Neural cell (in vitro differentiated cells): Measurements from ENCODE around the gene IAPP. TPM values are rescaled to one million over a fixed set of nuclear protein-coding genes. Genes with fewer than 3 reads are reported as not detected.

Experiments used
- H2AFZ ChIP-seq: fragments of 200-600, 300-800 bp; sonication (generic), shearing (Covaris generic); 2 replicates; pipeline ENCODE4 v1.6.0; 2014; ENCODE audit warnings: low read depth, mild to moderate bottlenecking, antibody characterized with exemption, low read length, moderate library complexity
- H3F3A ChIP-seq: fragments of 200-600 bp; shearing (Covaris generic); 2 replicates; pipeline ENCODE4 v1.6.1; 2016; ENCODE audit warnings: mild to moderate bottlenecking, moderate library complexity, mixed read lengths, antibody characterized with exemption, low read length; ENCODE audit not compliant: insufficient read depth, poor library complexity, severe bottlenecking
- H3K27ac ChIP-seq: fragments of 200-600, 300-800 bp; sonication (generic), shearing (Covaris generic); 2 replicates; pipeline ENCODE4 v1.5.1; 2014; ENCODE audit warnings: mild to moderate bottlenecking, low read length, moderate library complexity
- H3K27me3 ChIP-seq: fragments of 300-800, 200-600 bp; sonication (generic), shearing (Covaris generic); 2 replicates; pipeline ENCODE4 v1.6.0; 2014; ENCODE audit warnings: mild to moderate bottlenecking, low read depth, low read length, moderate library complexity; ENCODE audit not compliant: insufficient read depth
- H3K36me3 ChIP-seq: fragments of 300-800, 200-600 bp; sonication (generic), shearing (Covaris generic); 2 replicates; pipeline ENCODE4 v1.5.1; 2014; ENCODE audit warnings: mild to moderate bottlenecking, antibody characterized with exemption, low read length, moderate library complexity; ENCODE audit not compliant: insufficient read depth
- H3K4me2 ChIP-seq: fragments of 300-800, 200-600 bp; sonication (generic), shearing (Covaris generic); 2 replicates; pipeline ENCODE4 v1.6.0; 2014; ENCODE audit warnings: mild to moderate bottlenecking, low read length
- H3K4me3 ChIP-seq: fragments of 300-800, 200-600 bp; sonication (generic), shearing (Covaris generic); 2 replicates; pipeline ENCODE4 v1.5.1; 2014; ENCODE audit warnings: mild to moderate bottlenecking, low read length, moderate library complexity
- H3K79me2 ChIP-seq: fragments of 200-600 bp; shearing (Covaris generic); replicated peaks from 2 replicates; pipeline ENCODE4 v1.6.0; 2014; ENCODE audit warnings: mild to moderate bottlenecking, low read length, moderate library complexity; ENCODE audit not compliant: insufficient read depth
- H3K9ac ChIP-seq: fragments of 300-800, 200-600 bp; sonication (generic), shearing (Covaris generic); 2 replicates; pipeline ENCODE4 v1.6.1; 2016; ENCODE audit warnings: mild to moderate bottlenecking, low read length, mixed read lengths
- H3K9me2 ChIP-seq: fragments of 200-600 bp; shearing (Covaris generic); 2 replicates; pipeline ENCODE4 v1.6.1; 2016; ENCODE audit warnings: mild to moderate bottlenecking, low read length, mixed read lengths; ENCODE audit not compliant: insufficient read depth
- H3K9me3 ChIP-seq: fragments of 200-600, 300-800 bp; sonication (generic), shearing (Covaris generic); 2 replicates; pipeline ENCODE4 v1.6.1; 2016; ENCODE audit warnings: mild to moderate bottlenecking, mixed run types, low read length, moderate library complexity, mixed read lengths
- H4K20me1 ChIP-seq: fragments of 200-600 bp; shearing (Covaris generic); 2 replicates; pipeline ENCODE4 v1.6.1; 2016; ENCODE audit warnings: mild to moderate bottlenecking, mixed run types; ENCODE audit not compliant: insufficient read depth
- CTCF ChIP-seq: fragments of 450-650 bp; IDR thresholded peaks from 2 replicates; pipeline ENCODE4 v1.5.1; 2014; ENCODE audit warnings: antibody characterized with exemption, mild to moderate bottlenecking, moderate library complexity; ENCODE audit not compliant: poor library complexity, severe bottlenecking
- EP300 ChIP-seq: fragments of 450-650 bp; conservative IDR thresholded peaks from 2 replicates; pipeline ENCODE4 v1.6.1; 2014; ENCODE audit warnings: antibody characterized with exemption, mild to moderate bottlenecking, moderate library complexity; ENCODE audit not compliant: poor library complexity, severe bottlenecking
- EZH2 ChIP-seq: fragments of 200-600, 300-800 bp; shearing (Covaris generic), sonication (generic); IDR thresholded peaks from 2 replicates; pipeline ENCODE4 v1.6.1; 2014; ENCODE audit warnings: antibody characterized with exemption, low read length, borderline replicate concordance, mild to moderate bottlenecking; ENCODE audit not compliant: insufficient read depth, poor library complexity, severe bottlenecking
- MXI1 ChIP-seq: fragments of 450-650 bp; conservative IDR thresholded peaks from 2 replicates; pipeline ENCODE4 v1.6.1; 2014; ENCODE audit warnings: antibody characterized with exemption, mild to moderate bottlenecking; ENCODE audit not compliant: poor library complexity, severe bottlenecking
- POLR2AphosphoS5 ChIP-seq: IDR thresholded peaks from 2 replicates; pipeline ENCODE4 v1.6.1; 2012
- RAD21 ChIP-seq: fragments of 450-650 bp; conservative IDR thresholded peaks from 2 replicates; pipeline ENCODE4 v1.6.1; 2014; ENCODE audit warnings: antibody characterized with exemption, mild to moderate bottlenecking, moderate library complexity
- REST ChIP-seq: IDR thresholded peaks from 2 replicates; pipeline ENCODE4 v1.6.1; 2012; ENCODE audit warnings: borderline replicate concordance
- SMC3 ChIP-seq: fragments of 450-650 bp; conservative IDR thresholded peaks from 2 replicates; pipeline ENCODE4 v1.6.1; 2014; ENCODE audit warnings: antibody characterized with exemption, mild to moderate bottlenecking, moderate library complexity; ENCODE audit not compliant: poor library complexity
- TAF1 ChIP-seq: IDR thresholded peaks from 2 replicates; pipeline ENCODE4 v1.6.1; 2012; ENCODE audit warnings: low read depth
- polyA plus RNA-seq: library from polyadenylated mRNA; depleted of rRNA; stranded (reverse); fragments of >200 nt; gene quantifications from 2 replicates; pipeline ENCODE4 v1.2.3, GENCODE V29; 2014

The IAPP gene
- polyA plus RNA-seq, 1 donor from 2014 or later: not detected

- Histone ChIP-seq H3K79me2 (no peaks in the 10 kb centered on the region), H3K4me2 (no peak overlapping the region), H3K27ac (no peak overlapping the region), H3K27me3 (no peaks in the 10 kb centered on the region), H4K20me1 (no peaks in the 10 kb centered on the region), H3F3A (no peaks in the 10 kb centered on the region), H3K9ac (no peak overlapping the region), H3K9me2 (no peaks in the 10 kb centered on the region), H3K4me3 (no peak overlapping the region), H3K36me3 (no peaks in the 10 kb centered on the region), H3K9me3 (no peaks in the 10 kb centered on the region), H2AFZ (no peak overlapping the region)
- TF ChIP-seq CTCF (no peak), POLR2AphosphoS5 (no peak), EZH2 (no peak), TAF1 (no peak), RAD21 (no peak), REST (no peak), EP300 (no peak), MXI1 (no peak), SMC3 (no peak)
Measured at GRCh38 chr12:21337959-21338744, 34.5 kb upstream of the IAPP start.

GRCh38 chr12:21339921-21340320 lies 32.8 kb upstream of the IAPP start:
- TF ChIP-seq RAD21 (no peak), EP300 (no peak), TAF1 (no peak), SMC3 (no peak), EZH2 (no peak), REST (no peak), POLR2AphosphoS5 (no peak), CTCF (no peak), MXI1 (no peak)
- no peak overlapping the region for H3K4me3 ChIP-seq
- no peaks in the 10 kb centered on the region for H3K9me2 ChIP-seq
- no peaks in the 10 kb centered on the region for H3K27me3 ChIP-seq
- no peaks in the 10 kb centered on the region for H3K9me3 ChIP-seq
- H3K9ac ChIP-seq: no peak overlapping the region
- H2AFZ ChIP-seq: no peak overlapping the region
- no peak overlapping the region for H3K4me2 ChIP-seq
- no peaks in the 10 kb centered on the region for H3K36me3 ChIP-seq
- H3K27ac ChIP-seq: no peak overlapping the region
- H3K79me2 ChIP-seq: no peaks in the 10 kb centered on the region
- H4K20me1 ChIP-seq: no peaks in the 10 kb centered on the region
- no peaks in the 10 kb centered on the region for H3F3A ChIP-seq
